OCI-LY1 (cell line): ENCODE data around the gene LPO.

ENCODE experiments used
- H2AFZ ChIP-seq: fragments of 200-600 bp; sonication (generic), shearing (Covaris generic); 2 replicates; pipeline ENCODE4 v1.6.0; 2014; ENCODE audit warnings: antibody characterized with exemption, mild to moderate bottlenecking, low read length
- H3F3A ChIP-seq: fragments of 200-600 bp; sonication (generic), shearing (Covaris generic); 2 replicates; pipeline ENCODE4 v1.6.0; 2014; ENCODE audit warnings: mild to moderate bottlenecking, antibody characterized with exemption, low read length, moderate library complexity; ENCODE audit not compliant: insufficient read depth
- H3K27ac ChIP-seq: fragments of 200-600 bp; sonication (generic); 2 replicates; pipeline ENCODE4 v1.5.1; 2014; ENCODE audit warnings: low read length, mixed run types, mild to moderate bottlenecking, low read depth; ENCODE audit not compliant: poor library complexity, severe bottlenecking
- H3K27me3 ChIP-seq: fragments of 200-600 bp; sonication (generic); 2 replicates; pipeline ENCODE4 v1.6.0; 2014; ENCODE audit warnings: antibody characterized with exemption, mild to moderate bottlenecking, low read length, moderate library complexity; ENCODE audit not compliant: insufficient read depth
- H3K36me3 ChIP-seq: fragments of 200-600 bp; sonication (generic); 2 replicates; pipeline ENCODE4 v1.6.1; 2014; ENCODE audit warnings: mild to moderate bottlenecking, antibody characterized with exemption, low read length, moderate library complexity, mixed read lengths; ENCODE audit not compliant: insufficient read depth
- H3K4me1 ChIP-seq: fragments of 200-600 bp; sonication (generic); 2 replicates; pipeline ENCODE4 v1.5.1; 2014; ENCODE audit warnings: mild to moderate bottlenecking, low read length, moderate library complexity; ENCODE audit not compliant: insufficient read depth, severe bottlenecking
- H3K4me2 ChIP-seq: fragments of 200-600 bp; sonication (generic), shearing (Covaris generic); 2 replicates; pipeline ENCODE4 v1.6.1; 2014; ENCODE audit warnings: low read length
- H3K4me3 ChIP-seq: fragments of 200-600 bp; sonication (generic); 2 replicates; pipeline ENCODE4 v1.5.1; 2014; ENCODE audit warnings: low read length, low read depth, mild to moderate bottlenecking, mixed read lengths; ENCODE audit not compliant: poor library complexity, severe bottlenecking
- H3K79me2 ChIP-seq: fragments of 200-600 bp; shearing (Covaris generic); 2 replicates; pipeline ENCODE4 v1.6.1; 2016; ENCODE audit warnings: mixed run types, low read length, mixed read lengths; ENCODE audit not compliant: insufficient read depth
- H3K9ac ChIP-seq: fragments of 200-600 bp; sonication (generic), shearing (Covaris generic); 2 replicates; pipeline ENCODE4 v1.6.1; 2014; ENCODE audit warnings: mild to moderate bottlenecking, low read length, mixed read lengths
- H3K9me2 ChIP-seq: fragments of 200-600 bp; sonication (generic), shearing (Covaris generic); 2 replicates; pipeline ENCODE4 v1.6.1; 2014; ENCODE audit warnings: low read depth, mild to moderate bottlenecking, low read length, mixed read lengths
- H3K9me3 ChIP-seq: fragments of 200-600 bp; shearing (Covaris generic); 2 replicates; pipeline ENCODE4 v1.6.1; 2014; ENCODE audit warnings: low read length, mixed read lengths
- H4K20me1 ChIP-seq: fragments of 200-600 bp; sonication (generic), shearing (Covaris generic); 2 replicates; pipeline ENCODE4 v1.6.0; 2016; ENCODE audit warnings: mild to moderate bottlenecking, low read length; ENCODE audit not compliant: insufficient read depth
- EZH2 ChIP-seq: fragments of 200-600 bp; sonication (generic), shearing (Covaris generic); IDR thresholded peaks from 2 replicates; pipeline ENCODE4 v1.8.0; 2017; ENCODE audit warnings: borderline replicate concordance, mixed run types, mild to moderate bottlenecking, antibody characterized with exemption, low read length, moderate library complexity, mixed read lengths
- TF ChIP-seq, protein P1 (sequence below): fragments of 200-600 bp; sonication (generic), shearing (Covaris generic); IDR thresholded peaks from 2 replicates; pipeline ENCODE4 v1.5.1; 2017; ENCODE audit warnings: mild to moderate bottlenecking, antibody characterized with exemption, low read length, moderate library complexity, mixed read lengths

LPO gene

GRCh38 chr17:58315750-58316149 lies 77.4 kb downstream of the LPO start:
- Histone ChIP-seq H3K27me3 (no peaks in the 10 kb centered on the region), H3K9me3 (no peaks in the 10 kb centered on the region), H3K9ac (no peak overlapping the region), H3K4me3 (no peak overlapping the region), H3K79me2 (no peaks in the 10 kb centered on the region), H2AFZ (no peak overlapping the region), H3K4me1 (peaks cover 8% of the 10 kb centered on the region), H3K4me2 (no peak overlapping the region), H3K36me3 (peaks cover 11% of the 10 kb centered on the region; the same call in 1 of the 2 replicates), H4K20me1 (no peaks in the 10 kb centered on the region), H3K27ac (no peak overlapping the region), H3F3A (no peaks in the 10 kb centered on the region), H3K9me2 (no peaks in the 10 kb centered on the region)
- TF ChIP-seq, protein P1, sequence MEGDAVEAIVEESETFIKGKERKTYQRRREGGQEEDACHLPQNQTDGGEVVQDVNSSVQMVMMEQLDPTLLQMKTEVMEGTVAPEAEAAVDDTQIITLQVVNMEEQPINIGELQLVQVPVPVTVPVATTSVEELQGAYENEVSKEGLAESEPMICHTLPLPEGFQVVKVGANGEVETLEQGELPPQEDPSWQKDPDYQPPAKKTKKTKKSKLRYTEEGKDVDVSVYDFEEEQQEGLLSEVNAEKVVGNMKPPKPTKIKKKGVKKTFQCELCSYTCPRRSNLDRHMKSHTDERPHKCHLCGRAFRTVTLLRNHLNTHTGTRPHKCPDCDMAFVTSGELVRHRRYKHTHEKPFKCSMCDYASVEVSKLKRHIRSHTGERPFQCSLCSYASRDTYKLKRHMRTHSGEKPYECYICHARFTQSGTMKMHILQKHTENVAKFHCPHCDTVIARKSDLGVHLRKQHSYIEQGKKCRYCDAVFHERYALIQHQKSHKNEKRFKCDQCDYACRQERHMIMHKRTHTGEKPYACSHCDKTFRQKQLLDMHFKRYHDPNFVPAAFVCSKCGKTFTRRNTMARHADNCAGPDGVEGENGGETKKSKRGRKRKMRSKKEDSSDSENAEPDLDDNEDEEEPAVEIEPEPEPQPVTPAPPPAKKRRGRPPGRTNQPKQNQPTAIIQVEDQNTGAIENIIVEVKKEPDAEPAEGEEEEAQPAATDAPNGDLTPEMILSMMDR = no peak
- TF ChIP-seq EZH2 = no peak

DNA sequence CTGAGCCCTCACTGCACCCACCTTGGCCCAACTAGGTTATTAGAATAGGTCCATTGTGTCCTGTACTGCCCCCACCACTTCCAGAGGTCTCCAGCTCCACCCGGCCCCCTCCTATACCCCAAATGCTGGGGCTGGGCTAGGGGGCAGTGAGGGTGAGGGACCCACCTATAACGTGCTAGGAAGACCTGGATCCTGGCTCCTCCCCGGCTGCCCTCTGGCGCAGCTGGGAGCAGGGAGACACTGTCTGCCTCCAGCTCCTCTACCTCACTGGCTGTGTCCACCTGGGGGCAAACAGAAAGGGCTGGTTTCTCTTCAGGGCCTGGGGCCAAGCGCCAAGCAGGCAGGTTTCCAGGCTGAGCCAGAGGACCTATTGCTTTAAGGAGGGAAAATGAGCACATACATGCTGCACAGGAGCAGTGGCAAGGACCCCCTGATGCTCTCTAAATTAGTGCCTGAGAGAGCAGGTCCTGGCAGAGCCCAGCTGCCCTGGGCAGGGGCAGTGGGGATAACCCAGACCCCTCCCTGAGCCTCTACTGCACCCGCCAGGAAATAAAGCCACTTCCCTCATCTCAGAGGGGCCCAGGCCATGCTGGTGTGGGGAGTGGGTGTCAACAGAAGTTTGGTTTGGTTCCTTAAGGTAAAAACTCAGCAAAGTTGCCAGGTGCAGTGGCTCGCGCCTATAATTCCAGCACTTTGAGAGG lies 78.0 kb downstream of the LPO start:
- Histone ChIP-seq H3K27me3 (no peaks in the 10 kb centered on the region), H3K4me2 (no peak overlapping the region), H3K9me2 (no peaks in the 10 kb centered on the region), H3K36me3 (peaks cover 11% of the 10 kb centered on the region; the same call in 1 of the 2 replicates), H3K4me1 (peaks cover 8% of the 10 kb centered on the region), H3K9ac (no peak overlapping the region), H3K4me3 (no peak overlapping the region), H4K20me1 (no peaks in the 10 kb centered on the region), H3F3A (no peaks in the 10 kb centered on the region), H2AFZ (no peak overlapping the region), H3K27ac (no peak overlapping the region), H3K79me2 (no peaks in the 10 kb centered on the region), H3K9me3 (no peaks in the 10 kb centered on the region)
- no peak for TF ChIP-seq EZH2
- TF ChIP-seq, protein P1 = no peak

DNA sequence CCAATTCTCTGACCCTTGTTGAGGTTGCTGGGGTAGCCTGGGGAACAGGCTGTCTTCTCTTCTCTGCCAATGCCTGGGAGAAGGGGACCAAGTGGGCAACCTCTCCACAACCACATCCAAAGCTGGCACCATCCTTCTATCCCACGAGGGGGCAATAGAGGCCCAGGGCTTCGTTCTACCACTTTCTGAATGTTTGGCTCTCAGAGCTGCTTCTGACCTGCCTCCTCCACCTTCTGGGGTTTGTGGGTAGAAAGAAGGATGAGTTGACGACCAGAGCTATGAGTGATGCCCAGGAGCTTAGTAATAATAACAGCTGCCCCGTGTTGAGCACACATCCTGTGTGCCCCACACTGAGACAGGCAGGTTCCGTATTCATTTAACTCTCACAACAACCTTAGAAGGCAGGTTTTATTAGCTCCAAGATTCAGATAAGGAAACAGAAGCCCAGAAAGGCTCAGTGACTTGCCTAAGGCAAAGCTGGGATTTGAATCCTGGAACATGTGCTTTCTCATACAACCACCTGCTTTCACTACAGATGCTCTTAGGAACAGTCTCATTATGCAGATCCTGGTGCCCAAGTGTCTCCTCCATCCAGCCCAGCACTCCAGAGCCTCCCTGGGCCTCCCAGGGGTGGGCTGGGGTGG lies 79.2 kb downstream of the LPO start:
- H3F3A ChIP-seq = no peaks in the 10 kb centered on the region

More for the DNA sequence above, 79.2 kb downstream of the LPO start:
- no peaks in the 10 kb centered on the region for H3K79me2 ChIP-seq
- H3K27ac ChIP-seq = peak overlapping the region; percentile 17
- H3K4me1 ChIP-seq = peaks cover 8% of the 10 kb centered on the region
- no peaks in the 10 kb centered on the region for H3K27me3 ChIP-seq
- H3K9me2 ChIP-seq = no peaks in the 10 kb centered on the region
- H4K20me1 ChIP-seq = no peaks in the 10 kb centered on the region
- no peak overlapping the region for H3K4me3 ChIP-seq
- H2AFZ ChIP-seq = no peak overlapping the region
- peaks cover 17% of the 10 kb centered on the region; the same call in 1 of the 2 replicates for H3K36me3 ChIP-seq
- H3K9me3 ChIP-seq = no peaks in the 10 kb centered on the region
- TF ChIP-seq, protein P1 = peak; percentile 87
- no peak for TF ChIP-seq EZH2
- peak overlapping the region; percentile 3; the same call in 1 of the 2 replicates for H3K9ac ChIP-seq
- H3K4me2 ChIP-seq = no peak overlapping the region
